Stimulated activated naive B cell treated with anti-CD40 and anti-IgM and Interleukin-4, amounts not matched to agents 10 μg/mL and 1 μg/mL and 100 μg/mL, for 72 hours (primary cell): ENCODE results near the gene RGMA.

Experiments used
- ATAC-seq, 2 donors: fragments of 150-1000 bp; cut with Tn5 transposase; replicated peaks; 2 replicates each; pipeline ENCODE4 v1.10.0; 2021; ENCODE audit warnings: moderate library complexity in 1 of 2
- DNase-seq: peaks from one replicate; pipeline ENCODE4 v3.0.0; 2021
- H3K27ac Mint-ChIP-seq: one replicate; pipeline ENCODE4 v1.8.0; 2022; ENCODE audit warnings: mild to moderate bottlenecking, mixed read lengths
- H3K27me3 Mint-ChIP-seq, 2 donors: one replicate each; pipeline ENCODE4 v1.8.0; 2022; ENCODE audit warnings: mixed read lengths in 2 of 2
- H3K36me3 Mint-ChIP-seq, 2 donors: one replicate each; pipeline ENCODE4 v1.8.0; 2022; ENCODE audit warnings: mixed read lengths in 2 of 2, mild to moderate bottlenecking in 1 of 2
- H3K4me1 Mint-ChIP-seq, 2 donors: one replicate each; pipeline ENCODE4 v1.8.0; 2022; ENCODE audit warnings: mixed read lengths in 2 of 2, mild to moderate bottlenecking in 1 of 2
- H3K4me3 Mint-ChIP-seq, 2 donors: one replicate each; pipeline ENCODE4 v1.8.0; 2022; ENCODE audit warnings: mild to moderate bottlenecking in 2 of 2, mixed read lengths in 2 of 2, moderate library complexity in 1 of 2
- H3K9me3 Mint-ChIP-seq, 2 donors: one replicate each; pipeline ENCODE4 v1.8.0; 2022; ENCODE audit warnings: mixed read lengths in 2 of 2, mild to moderate bottlenecking in 1 of 2

RGMA gene

DNA sequence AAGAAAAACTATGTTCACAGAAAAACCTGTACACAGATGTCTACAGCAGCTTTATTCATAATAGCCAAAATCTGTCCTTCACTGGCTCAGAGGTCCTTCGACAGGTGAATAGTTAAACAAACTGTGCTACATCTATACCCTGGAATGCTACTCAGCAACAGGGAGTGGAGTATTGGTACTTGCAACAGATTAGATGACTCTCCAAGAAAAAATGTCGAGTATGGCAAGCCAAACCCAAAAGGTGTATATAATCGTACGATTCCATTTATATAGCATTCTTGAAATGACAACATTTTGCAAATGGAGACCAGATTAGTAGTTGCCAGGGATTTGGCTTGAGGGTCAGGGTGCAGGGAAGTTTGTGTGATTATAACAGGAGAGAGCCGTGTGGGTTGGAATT is 22.4 kb upstream of the RGMA start:
- no peak for DNase-seq
- no peak overlapping the region for H3K27ac Mint-ChIP-seq
- no peaks in the 10 kb centered on the region for H3K4me1 Mint-ChIP-seq
- no peaks in the 10 kb centered on the region for H3K36me3 Mint-ChIP-seq
- ATAC-seq, result no peak
- peaks cover 45 to 59% of the 10 kb centered on the region in 2 donors for H3K27me3 Mint-ChIP-seq
- no peak overlapping the region for H3K4me3 Mint-ChIP-seq
- H3K9me3 Mint-ChIP-seq, result no peaks in the 10 kb centered on the region

DNA sequence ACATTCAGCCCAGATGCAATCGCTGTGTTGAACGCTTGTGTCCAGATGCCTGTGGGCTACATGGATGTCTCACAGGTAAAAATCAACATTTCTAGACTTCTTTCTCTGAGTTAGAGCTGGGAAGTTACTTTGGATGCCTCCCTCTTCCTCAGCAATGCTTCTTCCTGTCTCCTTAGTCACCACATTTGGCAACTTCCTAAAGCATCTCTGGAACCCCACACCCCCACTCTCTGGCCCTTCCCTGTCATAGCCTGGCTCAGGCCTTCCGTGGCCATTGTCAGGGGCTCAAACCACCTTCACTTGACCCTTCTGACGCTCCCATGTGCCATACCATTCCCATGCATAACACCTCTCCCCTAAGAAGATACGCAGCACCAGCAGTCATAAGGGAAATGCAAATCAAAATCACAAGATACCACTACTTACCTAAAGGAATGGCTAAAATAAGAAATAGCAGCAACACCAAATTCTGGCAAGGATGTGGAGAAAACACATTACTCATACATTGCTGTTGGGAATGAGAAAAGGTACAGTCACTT is 21.6 kb upstream of the RGMA start:
- ATAC-seq, result no peak
- H3K4me1 Mint-ChIP-seq, result no peaks in the 10 kb centered on the region
- no peaks in the 10 kb centered on the region for H3K9me3 Mint-ChIP-seq
- H3K36me3 Mint-ChIP-seq, result no peaks in the 10 kb centered on the region
- DNase-seq, result no peak
- no peak overlapping the region for H3K4me3 Mint-ChIP-seq
- peaks cover 47 to 66% of the 10 kb centered on the region in 2 donors for H3K27me3 Mint-ChIP-seq
- H3K27ac Mint-ChIP-seq, result no peak overlapping the region

DNA sequence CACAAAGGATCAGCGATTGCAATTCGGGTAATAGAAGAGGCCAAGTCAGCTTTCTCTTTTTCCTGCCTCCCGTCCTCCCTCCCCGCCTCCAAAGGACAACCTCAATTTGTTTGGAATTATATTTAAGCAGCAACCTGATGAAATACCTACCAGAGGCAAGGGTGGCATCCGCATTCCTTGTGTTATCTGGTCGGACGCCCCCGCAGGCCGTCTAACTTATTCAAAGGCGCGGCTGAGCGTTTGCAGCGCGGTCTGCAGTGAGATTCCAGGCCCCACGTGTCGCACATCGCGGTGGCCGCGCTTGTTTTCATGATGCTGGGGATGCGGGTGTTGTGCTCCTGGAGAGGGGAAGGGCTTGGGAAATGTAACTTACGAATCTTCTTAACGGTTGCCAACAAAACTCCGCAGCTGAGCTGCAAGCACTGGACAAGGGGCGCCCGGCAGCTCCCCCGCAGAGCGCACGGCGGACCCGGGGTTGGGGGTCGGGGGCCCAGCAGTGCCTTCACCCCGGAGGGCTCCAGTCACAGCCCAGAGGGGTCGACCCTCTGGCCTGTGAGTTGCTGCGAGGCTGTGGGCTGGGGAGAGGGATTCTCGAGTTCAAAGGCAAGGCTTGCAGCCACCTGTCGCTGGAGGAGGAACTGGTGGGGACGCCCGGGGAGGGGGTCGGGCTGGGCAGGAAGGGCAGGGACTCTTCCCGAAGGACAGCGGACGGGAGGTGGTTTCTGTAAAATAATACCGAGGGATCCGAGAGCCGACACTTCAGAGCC is 20.5 kb upstream of the RGMA start:
- ATAC-seq (no peak), DNase-seq (no peak)
- Mint-ChIP-seq H3K27ac (no peak overlapping the region), H3K4me1 (no peaks in the 10 kb centered on the region), H3K4me3 (no peak overlapping the region), H3K9me3 (no peaks in the 10 kb centered on the region), H3K36me3 (no peaks in the 10 kb centered on the region), H3K27me3 (peaks cover 47 to 66% of the 10 kb centered on the region in 2 donors)

GRCh38 chr15:93107646-93108045 is 18.6 kb upstream of the RGMA start:
- Mint-ChIP-seq H3K9me3 (no peaks in the 10 kb centered on the region), H3K27me3 (peaks cover 43 to 58% of the 10 kb centered on the region in 2 donors), H3K27ac (no peak overlapping the region), H3K4me1 (no peaks in the 10 kb centered on the region), H3K36me3 (no peaks in the 10 kb centered on the region), H3K4me3 (no peak overlapping the region)
- ATAC-seq (no peak), DNase-seq (no peak)

- Mint-ChIP-seq H3K4me1 (no peaks in the 10 kb centered on the region), H3K36me3 (no peaks in the 10 kb centered on the region), H3K27ac (no peak overlapping the region), H3K27me3 (peaks cover 38 to 49% of the 10 kb centered on the region in 2 donors), H3K9me3 (no peaks in the 10 kb centered on the region), H3K4me3 (no peak overlapping the region)
- no peak for ATAC-seq
- no peak for DNase-seq
Measured at GRCh38 chr15:93105485-93105884, 16.5 kb upstream of the RGMA start.

DNA sequence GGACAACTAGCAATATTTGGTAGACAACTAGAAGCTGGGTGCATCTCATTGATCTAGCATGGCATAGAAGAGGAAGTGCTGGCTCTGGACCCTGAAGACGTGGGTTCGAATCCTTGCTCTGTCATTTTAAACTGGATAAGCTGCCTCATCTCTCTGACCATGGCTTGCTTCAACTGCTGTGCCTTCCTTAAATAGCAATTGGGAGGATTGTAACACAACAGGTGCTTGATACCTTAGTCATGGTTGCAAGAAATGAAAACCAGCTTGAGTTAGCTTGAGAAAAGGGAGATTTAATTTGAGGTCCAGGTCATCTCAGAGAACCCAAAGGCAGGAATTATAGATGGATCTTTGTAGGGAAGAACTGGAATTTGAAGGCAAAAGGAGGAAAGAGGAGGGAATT is 14.8 kb upstream of the RGMA start:
- no peak for DNase-seq
- no peaks in the 10 kb centered on the region for H3K9me3 Mint-ChIP-seq
- H3K36me3 Mint-ChIP-seq, result no peaks in the 10 kb centered on the region
- H3K4me1 Mint-ChIP-seq, result no peaks in the 10 kb centered on the region
- no peak overlapping the region for H3K4me3 Mint-ChIP-seq
- ATAC-seq, result no peak
- no peak overlapping the region for H3K27ac Mint-ChIP-seq
- peaks cover 35 to 48% of the 10 kb centered on the region in 2 donors for H3K27me3 Mint-ChIP-seq

- no peak overlapping the region for H3K27ac Mint-ChIP-seq
- no peak for ATAC-seq
Measured at GRCh38 chr15:93102211-93102610, 13.2 kb upstream of the RGMA start.

GRCh38 chr15:93093765-93094164 is 4.8 kb upstream of the RGMA start:
- H3K27ac Mint-ChIP-seq, result no peak overlapping the region
- H3K36me3 Mint-ChIP-seq, result no peaks in the 10 kb centered on the region
- H3K4me3 Mint-ChIP-seq, result no peak overlapping the region
- DNase-seq (no peak), ATAC-seq (no peak)
- H3K27me3 Mint-ChIP-seq, result peaks cover 13 to 18% of the 10 kb centered on the region in 2 donors
- H3K9me3 Mint-ChIP-seq, result no peaks in the 10 kb centered on the region
- peaks cover 2 to 10% of the 10 kb centered on the region in 2 donors for H3K4me1 Mint-ChIP-seq

More at GRCh38 chr15:93102211-93102610, 13.2 kb upstream of the RGMA start:
- Mint-ChIP-seq H3K27me3 (peaks cover 23 to 35% of the 10 kb centered on the region in 2 donors), H3K4me3 (no peak overlapping the region), H3K9me3 (no peaks in the 10 kb centered on the region), H3K36me3 (no peaks in the 10 kb centered on the region), H3K4me1 (no peaks in the 10 kb centered on the region)
- DNase-seq, result no peak

DNA sequence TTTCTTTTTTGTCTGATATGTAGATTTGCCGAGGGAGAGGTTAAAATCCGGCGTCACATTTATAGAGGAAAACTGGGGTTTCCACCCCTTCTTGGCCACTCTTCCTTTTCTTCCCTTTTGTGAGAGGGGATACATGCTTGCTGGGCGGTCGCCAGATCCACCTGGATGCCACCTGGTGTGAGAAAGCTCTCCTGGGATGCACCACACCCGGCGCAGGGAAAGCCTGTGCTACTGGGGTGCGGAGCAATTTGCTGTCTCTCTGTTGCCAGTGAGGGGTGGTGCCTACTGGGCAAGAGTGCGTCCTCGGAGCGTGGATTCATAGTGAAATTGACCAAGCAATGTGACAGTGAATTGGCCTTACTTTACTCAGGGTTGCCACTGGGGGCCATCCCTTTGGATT is 2.5 kb upstream of the RGMA start:
- Mint-ChIP-seq H3K4me3 (no peak overlapping the region), H3K4me1 (peaks cover 10 to 29% of the 10 kb centered on the region in 2 donors), H3K27me3 (peaks cover 35 to 41% of the 10 kb centered on the region in 2 donors)

DNA sequence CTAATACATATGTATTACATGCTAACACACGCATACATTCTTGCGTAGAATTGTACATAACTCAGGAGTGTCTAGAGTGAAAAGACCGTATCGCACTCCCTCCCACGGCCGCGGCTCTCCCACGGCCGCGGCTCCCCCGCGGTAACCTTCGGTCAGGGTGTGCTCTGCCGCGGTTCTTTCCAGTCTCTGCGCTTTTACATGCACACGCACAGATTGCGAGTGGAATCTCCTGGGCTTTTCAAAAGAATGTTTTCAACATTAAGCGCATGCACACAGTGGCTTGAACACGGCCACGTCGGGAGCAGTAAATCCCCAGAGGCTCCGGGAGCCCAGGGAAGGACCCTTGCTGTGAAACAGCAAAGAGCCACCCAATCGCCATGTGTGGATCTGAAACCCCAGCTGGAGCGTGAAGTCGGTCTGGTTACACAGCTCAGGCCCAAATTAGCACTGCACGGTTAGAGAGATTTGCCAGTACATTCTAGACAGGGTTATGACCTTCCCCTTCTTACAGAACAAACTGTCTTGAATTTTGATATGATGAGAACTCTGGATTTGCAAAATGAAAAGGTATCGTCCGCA is 805 bp upstream of the RGMA start:
- peaks cover 10 to 29% of the 10 kb centered on the region in 2 donors for H3K4me1 Mint-ChIP-seq
- ATAC-seq (peak; percentile 49 to 66), DNase-seq (no peak)
- H3K27me3 Mint-ChIP-seq, result peaks cover 44 to 54% of the 10 kb centered on the region in 2 donors
- no peaks in the 10 kb centered on the region for H3K36me3 Mint-ChIP-seq
- no peak overlapping the region for H3K27ac Mint-ChIP-seq
- peak overlapping the region; percentile 62 to 67 for H3K4me3 Mint-ChIP-seq
- H3K9me3 Mint-ChIP-seq, result no peaks in the 10 kb centered on the region

More for the DNA sequence above, 2.5 kb upstream of the RGMA start:
- Mint-ChIP-seq H3K27ac (no peak overlapping the region), H3K36me3 (no peaks in the 10 kb centered on the region), H3K9me3 (no peaks in the 10 kb centered on the region)
- DNase-seq (no peak), ATAC-seq (no peak)

GRCh38 chr15:93088200-93088980 is 621 bp downstream of the RGMA start:
- Mint-ChIP-seq H3K27ac (peak overlapping the region; percentile 77), H3K4me3 (peak overlapping the region; percentile 76 to 80), H3K9me3 (no peaks in the 10 kb centered on the region), H3K27me3 (peaks cover 48 to 63% of the 10 kb centered on the region in 2 donors), H3K4me1 (peaks cover 10 to 29% of the 10 kb centered on the region in 2 donors), H3K36me3 (no peaks in the 10 kb centered on the region)
- peak; percentile 38 to 40 for ATAC-seq
- DNase-seq, result no peak

GRCh38 chr15:93087825-93088199 is 1.2 kb downstream of the RGMA start:
- Mint-ChIP-seq H3K4me1 (peaks cover 10 to 29% of the 10 kb centered on the region in 2 donors), H3K36me3 (no peaks in the 10 kb centered on the region), H3K9me3 (no peaks in the 10 kb centered on the region), H3K4me3 (peak overlapping the region; percentile 76 to 80), H3K27me3 (peaks cover 54 to 63% of the 10 kb centered on the region in 2 donors), H3K27ac (peak overlapping the region; percentile 77)
- ATAC-seq, result peak; percentile 58 to 59
- peak; percentile 34 for DNase-seq

DNA sequence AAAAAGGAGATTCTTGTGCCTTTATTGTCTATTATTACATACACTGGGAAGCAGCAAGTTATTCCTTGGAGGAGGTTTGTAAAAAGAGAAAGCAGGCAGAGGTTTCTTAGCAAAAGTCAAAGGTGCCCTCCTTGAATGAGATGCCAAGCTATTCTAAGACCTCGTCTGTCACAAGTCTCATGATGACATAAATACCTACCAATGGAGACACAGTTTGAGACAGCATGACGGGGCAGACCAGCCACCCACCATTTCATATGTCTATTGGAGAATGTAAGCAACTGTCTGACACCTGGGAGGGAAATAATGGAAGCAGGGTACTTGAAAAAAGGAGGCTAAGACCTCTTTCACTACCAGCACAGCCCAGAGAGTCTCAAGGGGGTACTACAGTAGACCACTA is 2.2 kb downstream of the RGMA start:
- no peak overlapping the region for H3K27ac Mint-ChIP-seq
- peaks cover 10 to 29% of the 10 kb centered on the region in 2 donors for H3K4me1 Mint-ChIP-seq
- H3K27me3 Mint-ChIP-seq, result peaks cover 62 to 63% of the 10 kb centered on the region in 2 donors
- H3K9me3 Mint-ChIP-seq, result no peaks in the 10 kb centered on the region
- H3K36me3 Mint-ChIP-seq, result no peaks in the 10 kb centered on the region
- DNase-seq, result no peak
- H3K4me3 Mint-ChIP-seq, result no peak overlapping the region
- ATAC-seq, result no peak

DNA sequence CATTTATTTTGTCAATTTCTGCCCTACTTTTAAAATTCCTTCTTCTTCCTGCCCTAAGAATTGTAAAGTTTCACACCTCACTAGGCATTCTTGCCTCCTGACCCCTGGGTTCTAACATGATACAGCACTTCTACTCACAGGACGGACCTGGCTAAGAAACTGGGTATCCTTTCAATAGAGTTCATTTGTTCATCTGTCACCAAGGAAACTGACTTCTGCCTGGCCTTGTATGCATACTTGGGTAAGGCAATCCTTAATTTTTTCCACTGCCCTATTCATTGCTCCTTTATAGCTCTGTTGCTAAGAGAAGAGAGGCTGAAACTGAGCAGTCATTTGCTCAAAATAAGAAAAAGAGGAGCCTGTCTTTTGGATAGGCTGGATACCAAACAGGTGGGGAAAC is 3.3 kb downstream of the RGMA start:
- Mint-ChIP-seq H3K4me1 (peaks cover 10 to 29% of the 10 kb centered on the region in 2 donors), H3K36me3 (no peaks in the 10 kb centered on the region), H3K27me3 (peaks cover 58 to 59% of the 10 kb centered on the region in 2 donors), H3K9me3 (no peaks in the 10 kb centered on the region), H3K27ac (no peak overlapping the region), H3K4me3 (no peak overlapping the region)
- ATAC-seq, result no peak
- no peak for DNase-seq
